ENCODE results near the gene SIGLEC5.
"Not testable (repeated sequence)": the region's sequence is repeated elsewhere in the genome, so short reads cannot be mapped to it uniquely, and the experiment has no call there.

Gene SIGLEC5, protein sequence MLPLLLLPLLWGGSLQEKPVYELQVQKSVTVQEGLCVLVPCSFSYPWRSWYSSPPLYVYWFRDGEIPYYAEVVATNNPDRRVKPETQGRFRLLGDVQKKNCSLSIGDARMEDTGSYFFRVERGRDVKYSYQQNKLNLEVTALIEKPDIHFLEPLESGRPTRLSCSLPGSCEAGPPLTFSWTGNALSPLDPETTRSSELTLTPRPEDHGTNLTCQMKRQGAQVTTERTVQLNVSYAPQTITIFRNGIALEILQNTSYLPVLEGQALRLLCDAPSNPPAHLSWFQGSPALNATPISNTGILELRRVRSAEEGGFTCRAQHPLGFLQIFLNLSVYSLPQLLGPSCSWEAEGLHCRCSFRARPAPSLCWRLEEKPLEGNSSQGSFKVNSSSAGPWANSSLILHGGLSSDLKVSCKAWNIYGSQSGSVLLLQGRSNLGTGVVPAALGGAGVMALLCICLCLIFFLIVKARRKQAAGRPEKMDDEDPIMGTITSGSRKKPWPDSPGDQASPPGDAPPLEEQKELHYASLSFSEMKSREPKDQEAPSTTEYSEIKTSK

DNA sequence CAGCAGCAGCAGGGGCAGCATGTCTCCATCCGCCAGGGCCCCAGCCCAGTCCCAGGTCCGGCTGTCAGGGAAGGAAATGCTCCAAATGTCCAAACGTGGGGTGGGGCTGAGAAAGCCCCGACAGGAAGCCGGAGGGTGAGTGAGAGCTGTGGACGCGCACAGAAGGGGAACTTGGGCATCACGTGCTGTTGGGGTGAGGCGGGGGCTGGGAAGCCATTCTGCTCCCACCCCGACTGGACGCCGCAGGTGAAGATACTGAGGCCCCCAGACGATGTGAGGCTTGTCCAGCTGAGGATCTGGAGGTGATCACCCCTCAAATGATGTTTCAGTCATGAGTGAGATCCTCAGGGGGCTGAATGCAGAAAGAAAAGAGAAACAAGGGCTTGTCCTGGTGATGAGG, at the start of gene SIGLEC5:
TSS of gene SIGLEC5 (minus strand) at position 87 of the 400 bp plus-strand sequence. CDS start at position 21, 66 bp downstream.
- H3K9ac ChIP-seq (ENCODE audit: low read depth, low read length); H3K4me3 ChIP-seq (ENCODE audit: low read depth in 1 of 2, low read length in 2 of 2); H3K9me3 ChIP-seq (ENCODE audit: insufficient read depth, low read length, severe bottlenecking); H3K79me2 ChIP-seq (ENCODE audit: insufficient read depth, low read length); H3K27ac ChIP-seq (ENCODE audit: low read length); H3K36me3 ChIP-seq (ENCODE audit: insufficient read depth, low read length); H3K27me3 ChIP-seq (ENCODE audit: insufficient read depth, low read length, poor library complexity); H3K4me2 ChIP-seq (ENCODE audit: insufficient read depth, low read length); H4K20me1 ChIP-seq (ENCODE audit: insufficient read depth, low read length); H3K4me1 ChIP-seq (ENCODE audit: insufficient read depth, low read length); DNase-seq; ATAC-seq (ENCODE audit: insufficient read depth, low read depth); H2AFZ ChIP-seq (ENCODE audit: low read depth, low read length): not testable (repeated sequence)

DNA sequence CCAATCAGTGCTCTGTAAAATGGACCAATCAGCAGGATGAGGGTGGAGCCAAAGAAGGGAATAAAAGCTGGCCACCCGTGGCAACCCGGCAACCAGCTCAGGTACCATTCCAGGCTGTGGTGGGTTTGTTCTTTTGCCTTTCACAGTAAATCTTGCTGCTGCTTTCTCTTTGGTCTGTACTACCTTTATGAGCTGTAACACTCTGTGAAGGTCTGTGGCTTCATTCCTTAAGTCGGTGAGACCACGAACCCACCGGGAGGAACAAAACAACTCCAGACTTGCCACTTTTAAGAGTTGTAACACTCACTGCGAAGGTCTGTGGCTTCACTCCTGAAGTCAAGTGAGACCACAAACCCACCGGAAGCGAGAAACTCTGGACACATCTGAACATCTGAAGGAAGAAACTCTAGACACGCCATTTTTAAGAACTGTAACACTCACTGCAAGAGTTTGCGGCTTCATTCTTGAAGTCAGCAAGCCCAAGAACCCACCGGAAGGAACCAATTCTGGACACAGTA, 46.4 kb upstream of the SIGLEC5 start:
- Histone ChIP-seq H3K9ac (ENCODE audit: low read depth, low read length) (no peak overlapping the region), H3K4me2 (ENCODE audit: insufficient read depth, low read length) (0 out of 2 replicates have a peak overlapping the region, but pooled peaks have one; percentile 24), H3K4me1 (ENCODE audit: insufficient read depth, low read length) (peaks cover 19% of the 10 kb centered on the region), H4K20me1 (ENCODE audit: insufficient read depth, low read length) (no peaks in the 10 kb centered on the region), H3K9me3 (ENCODE audit: insufficient read depth, low read length, severe bottlenecking) (peaks cover 4% of the 10 kb centered on the region), H3K27ac (ENCODE audit: low read length) (peak overlapping the region; percentile 35; the same call in 1 of the 2 replicates), H3K4me3 (ENCODE audit: low read depth in 1 of 2, low read length in 2 of 2) (no peak overlapping the region), H2AFZ (ENCODE audit: low read depth, low read length) (no peak overlapping the region), H3K79me2 (ENCODE audit: insufficient read depth, low read length) (no peaks in the 10 kb centered on the region), H3K36me3 (ENCODE audit: insufficient read depth, low read length) (no peaks in the 10 kb centered on the region), H3K27me3 (ENCODE audit: insufficient read depth, low read length, poor library complexity) (peaks cover 17% of the 10 kb centered on the region)
- DNase-seq (peak; percentile 63), ATAC-seq (ENCODE audit: insufficient read depth, low read depth) (peak; percentile 93)
- TF ChIP-seq, protein P1, sequence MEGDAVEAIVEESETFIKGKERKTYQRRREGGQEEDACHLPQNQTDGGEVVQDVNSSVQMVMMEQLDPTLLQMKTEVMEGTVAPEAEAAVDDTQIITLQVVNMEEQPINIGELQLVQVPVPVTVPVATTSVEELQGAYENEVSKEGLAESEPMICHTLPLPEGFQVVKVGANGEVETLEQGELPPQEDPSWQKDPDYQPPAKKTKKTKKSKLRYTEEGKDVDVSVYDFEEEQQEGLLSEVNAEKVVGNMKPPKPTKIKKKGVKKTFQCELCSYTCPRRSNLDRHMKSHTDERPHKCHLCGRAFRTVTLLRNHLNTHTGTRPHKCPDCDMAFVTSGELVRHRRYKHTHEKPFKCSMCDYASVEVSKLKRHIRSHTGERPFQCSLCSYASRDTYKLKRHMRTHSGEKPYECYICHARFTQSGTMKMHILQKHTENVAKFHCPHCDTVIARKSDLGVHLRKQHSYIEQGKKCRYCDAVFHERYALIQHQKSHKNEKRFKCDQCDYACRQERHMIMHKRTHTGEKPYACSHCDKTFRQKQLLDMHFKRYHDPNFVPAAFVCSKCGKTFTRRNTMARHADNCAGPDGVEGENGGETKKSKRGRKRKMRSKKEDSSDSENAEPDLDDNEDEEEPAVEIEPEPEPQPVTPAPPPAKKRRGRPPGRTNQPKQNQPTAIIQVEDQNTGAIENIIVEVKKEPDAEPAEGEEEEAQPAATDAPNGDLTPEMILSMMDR (IDR thresholded peaks at IDR 0.05; ENCODE audit: borderline replicate concordance, extremely low read depth, low read length, poor library complexity, severe bottlenecking) = no peak
- TF ChIP-seq EZH2 (IDR thresholded peaks at IDR 0.05; ENCODE audit: borderline replicate concordance, low read depth, low read length, severe bottlenecking) = no peak

- H3K27me3 ChIP-seq (ENCODE audit: insufficient read depth, low read length, poor library complexity) = peaks cover 17% of the 10 kb centered on the region
- ATAC-seq (ENCODE audit: insufficient read depth, low read depth); H3K27ac ChIP-seq (ENCODE audit: low read length); H3K9ac ChIP-seq (ENCODE audit: low read depth, low read length); H2AFZ ChIP-seq (ENCODE audit: low read depth, low read length); H3K9me3 ChIP-seq (ENCODE audit: insufficient read depth, low read length, severe bottlenecking); DNase-seq; H4K20me1 ChIP-seq (ENCODE audit: insufficient read depth, low read length); H3K79me2 ChIP-seq (ENCODE audit: insufficient read depth, low read length); H3K4me3 ChIP-seq (ENCODE audit: low read depth in 1 of 2, low read length in 2 of 2); H3K36me3 ChIP-seq (ENCODE audit: insufficient read depth, low read length): not testable (repeated sequence)
- H3K4me2 ChIP-seq (ENCODE audit: insufficient read depth, low read length) = peak overlapping the region; percentile 24; the same call in 1 of the 2 replicates
- peaks cover 19% of the 10 kb centered on the region for H3K4me1 ChIP-seq (ENCODE audit: insufficient read depth, low read length)
Observed at GRCh38 chr19:51675911-51676565, 45.8 kb upstream of the SIGLEC5 start.

GRCh38 chr19:51668216-51668615, 38.0 kb upstream of the SIGLEC5 start:
- Histone ChIP-seq H3K9me3 (ENCODE audit: insufficient read depth, low read length, severe bottlenecking) (no peaks in the 10 kb centered on the region), H2AFZ (ENCODE audit: low read depth, low read length) (no peak overlapping the region), H3K27me3 (ENCODE audit: insufficient read depth, low read length, poor library complexity) (peaks cover 12% of the 10 kb centered on the region), H3K9ac (ENCODE audit: low read depth, low read length) (no peak overlapping the region), H3K27ac (ENCODE audit: low read length) (no peak overlapping the region), H3K36me3 (ENCODE audit: insufficient read depth, low read length) (no peaks in the 10 kb centered on the region), H4K20me1 (ENCODE audit: insufficient read depth, low read length) (no peaks in the 10 kb centered on the region), H3K4me1 (ENCODE audit: insufficient read depth, low read length) (no peaks in the 10 kb centered on the region), H3K79me2 (ENCODE audit: insufficient read depth, low read length) (no peaks in the 10 kb centered on the region), H3K4me2 (ENCODE audit: insufficient read depth, low read length) (no peak overlapping the region), H3K4me3 (ENCODE audit: low read depth in 1 of 2, low read length in 2 of 2) (no peak overlapping the region)
- TF ChIP-seq EZH2 (IDR thresholded peaks at IDR 0.05; ENCODE audit: borderline replicate concordance, low read depth, low read length, severe bottlenecking) = no peak
- no peak for DNase-seq
- ATAC-seq (ENCODE audit: insufficient read depth, low read depth) = no peak
